ENCODE results near the gene AMBRA1. TPM values are rescaled to one million over a fixed set of nuclear protein-coding genes. Genes with fewer than 3 reads are reported as not detected.

AMBRA1 gene
- total and polyA plus RNA-seq, 2 of the 8 experiments (the other 6 are each of a cell fraction or from before 2014, with no cell fraction given), result 14.2 to 37.4 TPM

DNA sequence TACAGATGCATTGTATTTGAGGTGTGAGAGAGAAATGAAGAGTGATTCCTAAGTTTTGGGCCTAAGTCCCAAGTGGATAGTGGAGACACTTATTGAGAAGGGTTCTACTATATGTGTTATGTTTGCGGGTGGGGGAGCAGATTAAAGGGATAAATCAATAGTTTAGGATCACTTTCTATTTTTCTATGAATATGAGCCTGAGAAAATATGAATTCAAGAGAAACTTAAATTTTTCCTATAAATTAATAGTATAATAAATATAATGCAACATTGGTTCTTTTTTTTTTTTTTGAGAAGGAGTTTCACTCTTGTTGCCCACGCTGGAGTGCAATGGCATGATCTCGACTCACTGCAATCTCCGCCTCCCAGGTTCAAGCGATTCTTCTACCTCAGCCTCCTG is 31.3 kb downstream of the AMBRA1 start (continued):
- TF ChIP-seq EP300 (IDR thresholded peaks at IDR 0.05; ENCODE audit: borderline replicate concordance in 1 of 2, low read depth in 2 of 2, low read length in 2 of 2) (no peak), PHF8 (conservative IDR thresholded peaks at IDR 0.05; ENCODE audit: low read depth, low read length) (no peak), SRF (IDR thresholded peaks at IDR 0.05; ENCODE audit: low read depth, low read length) (no peak), TAF7 (optimal IDR thresholded peaks at IDR 0.05; ENCODE audit: borderline replicate concordance, low read depth, low read length) (no peak), SIRT6 (IDR thresholded peaks at IDR 0.05; ENCODE audit: low read length) (no peak), JUND (IDR thresholded peaks at IDR 0.05; ENCODE audit: low read length) (no peak)

All from H1 (cell line).